ENCODE measurements around the gene FAH. TPM values are rescaled to one million over a fixed set of nuclear protein-coding genes. Genes with fewer than 3 reads are reported as not detected.
A peak's percentile ranks its signal among the peaks of the same experiment; 100 is the strongest.

FAH gene
- total and polyA plus RNA-seq, 11 donors, result 12.4 to 48.9 (median 24.0) TPM

DNA sequence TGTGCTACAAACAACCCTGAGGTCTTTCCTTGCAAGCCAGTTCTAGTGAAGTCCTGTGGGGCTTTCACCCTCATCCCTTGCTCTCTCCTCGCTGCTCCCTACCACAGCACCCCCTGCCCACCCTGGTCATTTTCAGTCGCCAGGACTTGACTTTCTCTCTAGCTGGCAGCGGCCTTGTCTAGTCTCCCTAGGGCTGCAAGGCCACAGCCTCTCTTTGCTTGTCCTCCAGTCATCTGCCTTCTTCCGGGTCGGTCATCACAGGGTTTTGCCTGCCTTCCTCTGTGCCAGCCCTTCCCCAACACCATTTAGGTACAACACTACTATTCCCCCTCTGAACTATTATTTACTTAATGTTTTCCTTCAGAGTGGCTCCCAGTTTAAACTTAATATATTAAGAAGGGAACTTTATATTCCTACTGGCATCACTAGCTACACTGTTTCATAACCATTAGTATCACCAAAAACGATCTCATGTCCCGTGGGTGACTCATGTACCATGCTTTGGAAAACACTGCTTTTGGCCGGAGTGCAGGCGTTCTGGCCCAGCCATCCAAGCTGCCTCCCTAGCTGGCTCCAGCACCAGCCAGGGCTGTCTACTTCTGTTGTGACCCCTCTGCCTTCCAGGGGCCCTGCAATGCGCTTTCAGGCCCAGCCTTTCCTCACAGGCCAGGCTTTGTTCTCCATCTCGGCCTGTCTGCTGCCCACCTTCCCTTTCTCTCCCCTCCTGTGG is 21.4 kb downstream of the FAH start:
- H3K9me3 ChIP-seq, result no peaks in the 10 kb centered on the region
- H3K4me1 ChIP-seq, result peaks cover 0 to 12% (median 0%) of the 10 kb centered on the region in 12 donors
- H3K36me3 ChIP-seq, result peaks cover 0 to 11% (median 0%) of the 10 kb centered on the region in 9 donors
- TF ChIP-seq POLR2A (IDR thresholded peaks at IDR 0.05), result no peak
- TF ChIP-seq, protein P1, sequence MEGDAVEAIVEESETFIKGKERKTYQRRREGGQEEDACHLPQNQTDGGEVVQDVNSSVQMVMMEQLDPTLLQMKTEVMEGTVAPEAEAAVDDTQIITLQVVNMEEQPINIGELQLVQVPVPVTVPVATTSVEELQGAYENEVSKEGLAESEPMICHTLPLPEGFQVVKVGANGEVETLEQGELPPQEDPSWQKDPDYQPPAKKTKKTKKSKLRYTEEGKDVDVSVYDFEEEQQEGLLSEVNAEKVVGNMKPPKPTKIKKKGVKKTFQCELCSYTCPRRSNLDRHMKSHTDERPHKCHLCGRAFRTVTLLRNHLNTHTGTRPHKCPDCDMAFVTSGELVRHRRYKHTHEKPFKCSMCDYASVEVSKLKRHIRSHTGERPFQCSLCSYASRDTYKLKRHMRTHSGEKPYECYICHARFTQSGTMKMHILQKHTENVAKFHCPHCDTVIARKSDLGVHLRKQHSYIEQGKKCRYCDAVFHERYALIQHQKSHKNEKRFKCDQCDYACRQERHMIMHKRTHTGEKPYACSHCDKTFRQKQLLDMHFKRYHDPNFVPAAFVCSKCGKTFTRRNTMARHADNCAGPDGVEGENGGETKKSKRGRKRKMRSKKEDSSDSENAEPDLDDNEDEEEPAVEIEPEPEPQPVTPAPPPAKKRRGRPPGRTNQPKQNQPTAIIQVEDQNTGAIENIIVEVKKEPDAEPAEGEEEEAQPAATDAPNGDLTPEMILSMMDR (IDR thresholded peaks at IDR 0.05), result no peak
- peak overlapping the region in 6 of 12 donors; percentile 24 to 71 (median 38) for H3K27ac ChIP-seq
- intact Hi-C loops (cut with DNase I), result loop anchor here in 7 of 10 donors (5.0 to 10.0 kb wide), 3 partner anchors 279 to 792 kb away; partner anchors contain the start of gene MTHFS (in 3 of the 7)
- H3K4me3 ChIP-seq, result no peak overlapping the region
- DNase-seq (peak in 2 of 5 donors; percentile 37 to 61), ATAC-seq (peak; percentile 78 to 88 (median 83))
- H3K27me3 ChIP-seq, result no peaks in the 10 kb centered on the region
- WGBS, 4 donors, result 76 to 85% (median 81%) methylated on average over 11 of the region's 11 CpGs

DNA sequence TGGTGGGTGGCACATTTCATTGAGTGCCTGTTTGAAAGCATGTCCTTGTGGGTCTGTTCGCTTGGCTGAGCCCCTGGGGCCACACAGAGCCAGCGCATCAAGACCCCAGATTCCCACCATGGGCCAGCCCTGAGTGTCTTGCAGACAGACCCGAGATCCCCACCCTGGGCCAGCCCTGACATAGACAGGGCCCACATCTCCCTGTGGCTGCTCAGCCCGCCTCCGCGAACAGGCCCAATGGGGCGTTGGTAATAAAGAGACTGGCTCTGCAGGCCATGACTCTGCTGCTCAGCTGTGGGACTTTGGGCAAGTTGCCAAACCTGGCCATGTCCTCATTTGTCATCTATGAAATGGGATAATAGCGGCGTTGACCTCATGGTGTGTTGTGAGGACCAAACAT is 22.6 kb downstream of the FAH start:
- no peak for ATAC-seq
- DNase-seq, result no peak
- intact Hi-C loops (cut with DNase I), result loop anchor here in 6 of 10 donors (5.0 to 10.0 kb wide), 3 partner anchors 281 to 791 kb away; partner anchors contain the start of gene MTHFS (in 3 of the 6)
- no peak overlapping the region for H3K4me3 ChIP-seq
- H3K9me3 ChIP-seq, result no peaks in the 10 kb centered on the region
- TF ChIP-seq, protein P1 (IDR thresholded peaks at IDR 0.05), result no peak
- TF ChIP-seq POLR2A (IDR thresholded peaks at IDR 0.05), result no peak
- no peaks in the 10 kb centered on the region for H3K27me3 ChIP-seq
- WGBS, 4 donors, result 94 to 98% (median 94%) methylated on average over 6 to 9 of the region's 9 CpGs
- peaks cover 0 to 16% (median 2%) of the 10 kb centered on the region in 9 donors for H3K36me3 ChIP-seq
- peaks cover 0 to 12% (median 0%) of the 10 kb centered on the region in 12 donors for H3K4me1 ChIP-seq
- H3K27ac ChIP-seq, result no peak overlapping the region

DNA sequence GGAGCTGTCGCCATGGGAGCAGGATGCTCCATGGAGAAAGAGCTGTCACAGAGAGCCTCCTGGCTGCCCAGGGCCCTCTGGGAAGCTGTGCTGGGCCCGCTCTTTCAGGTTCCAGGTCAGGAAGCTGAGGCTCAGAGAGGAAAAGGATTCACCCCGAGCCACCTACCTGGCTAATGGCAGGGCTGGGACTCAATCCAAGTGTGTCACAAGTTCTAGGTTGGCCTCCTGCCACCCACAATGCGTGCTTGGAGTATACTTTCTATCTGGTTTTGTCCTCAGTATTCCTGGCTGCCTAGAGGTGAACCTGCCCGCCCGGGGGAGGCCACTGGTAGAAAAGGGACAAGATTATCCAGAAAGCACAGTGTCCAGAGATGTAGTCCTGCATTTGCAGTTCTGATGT is 23.6 kb downstream of the FAH start:
- Histone ChIP-seq H3K4me1 (peaks cover 0 to 12% (median 0%) of the 10 kb centered on the region in 12 donors), H3K27me3 (no peaks in the 10 kb centered on the region), H3K9me3 (no peaks in the 10 kb centered on the region), H3K4me3 (no peak overlapping the region), H3K27ac (no peak overlapping the region), H3K36me3 (peaks cover 0 to 25% (median 3%) of the 10 kb centered on the region in 9 donors)
- no peak for ATAC-seq
- WGBS, 4 donors, result 47 to 65% (median 59%) methylated on average over 5 to 6 of the region's 6 CpGs
- intact Hi-C loops (cut with DNase I), result loop anchor here in 6 of 10 donors (5.0 to 10.0 kb wide), 3 partner anchors 282 to 792 kb away; partner anchors contain the start of gene MTHFS (in 3 of the 6)
- TF ChIP-seq, protein P1 (IDR thresholded peaks at IDR 0.05), result no peak
- no peak for TF ChIP-seq POLR2A (IDR thresholded peaks at IDR 0.05)
- no peak for DNase-seq

DNA sequence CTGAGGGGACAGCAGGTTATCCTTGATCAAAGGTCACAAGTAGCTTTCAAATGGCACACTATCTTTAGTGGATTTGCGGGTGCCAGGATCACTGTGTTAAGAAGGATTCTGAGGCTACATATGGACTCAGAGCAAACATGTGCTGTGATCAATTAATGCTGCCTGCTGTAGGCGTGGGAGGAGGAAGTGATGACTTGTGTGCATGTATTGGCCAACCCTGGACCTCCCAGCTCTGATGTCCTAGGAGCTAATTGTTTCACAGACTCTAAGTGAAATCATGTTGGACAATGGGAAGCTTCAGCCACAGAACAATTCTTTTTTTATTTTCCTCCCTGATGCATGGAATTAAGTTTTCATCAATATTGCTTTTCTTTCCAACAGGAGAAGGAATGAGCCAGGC is 24.4 kb downstream of the FAH start:
- H3K4me3 ChIP-seq, result no peak overlapping the region
- intact Hi-C loops (cut with DNase I), result loop anchor here in 6 of 10 donors (5.0 to 10.0 kb wide), 3 partner anchors 282 to 792 kb away; partner anchors contain the start of gene MTHFS (in 3 of the 6)
- no peaks in the 10 kb centered on the region for H3K27me3 ChIP-seq
- no peaks in the 10 kb centered on the region for H3K9me3 ChIP-seq
- H3K36me3 ChIP-seq, result peaks cover 0 to 31% (median 7%) of the 10 kb centered on the region in 9 donors
- DNase-seq, result no peak
- H3K27ac ChIP-seq, result no peak overlapping the region
- WGBS, 4 donors, result 71 to 96% (median 92%) methylated on average over 1 to 2 of the region's 2 CpGs
- TF ChIP-seq, protein P1 (IDR thresholded peaks at IDR 0.05), result no peak
- TF ChIP-seq POLR2A (IDR thresholded peaks at IDR 0.05), result no peak
- ATAC-seq, result no peak
- peaks cover 0 to 12% (median 0%) of the 10 kb centered on the region in 12 donors for H3K4me1 ChIP-seq

Measured in heart left ventricle (tissue), 16 donors.